GM21576 (cell line): ENCODE data around the gene SDHAF2.
"Not testable (repeated sequence)": the region's sequence is repeated elsewhere in the genome, so short reads cannot be mapped to it uniquely, and the experiment has no call there.

Experiments
- ATAC-seq: cut with Tn5 transposase; IDR thresholded peaks from one replicate; pipeline ENCODE4 v1.9.1; 2021; ENCODE audit warnings: mild to moderate bottlenecking, moderate library complexity; ENCODE audit not compliant: unreplicated experiment

The SDHAF2 gene

DNA sequence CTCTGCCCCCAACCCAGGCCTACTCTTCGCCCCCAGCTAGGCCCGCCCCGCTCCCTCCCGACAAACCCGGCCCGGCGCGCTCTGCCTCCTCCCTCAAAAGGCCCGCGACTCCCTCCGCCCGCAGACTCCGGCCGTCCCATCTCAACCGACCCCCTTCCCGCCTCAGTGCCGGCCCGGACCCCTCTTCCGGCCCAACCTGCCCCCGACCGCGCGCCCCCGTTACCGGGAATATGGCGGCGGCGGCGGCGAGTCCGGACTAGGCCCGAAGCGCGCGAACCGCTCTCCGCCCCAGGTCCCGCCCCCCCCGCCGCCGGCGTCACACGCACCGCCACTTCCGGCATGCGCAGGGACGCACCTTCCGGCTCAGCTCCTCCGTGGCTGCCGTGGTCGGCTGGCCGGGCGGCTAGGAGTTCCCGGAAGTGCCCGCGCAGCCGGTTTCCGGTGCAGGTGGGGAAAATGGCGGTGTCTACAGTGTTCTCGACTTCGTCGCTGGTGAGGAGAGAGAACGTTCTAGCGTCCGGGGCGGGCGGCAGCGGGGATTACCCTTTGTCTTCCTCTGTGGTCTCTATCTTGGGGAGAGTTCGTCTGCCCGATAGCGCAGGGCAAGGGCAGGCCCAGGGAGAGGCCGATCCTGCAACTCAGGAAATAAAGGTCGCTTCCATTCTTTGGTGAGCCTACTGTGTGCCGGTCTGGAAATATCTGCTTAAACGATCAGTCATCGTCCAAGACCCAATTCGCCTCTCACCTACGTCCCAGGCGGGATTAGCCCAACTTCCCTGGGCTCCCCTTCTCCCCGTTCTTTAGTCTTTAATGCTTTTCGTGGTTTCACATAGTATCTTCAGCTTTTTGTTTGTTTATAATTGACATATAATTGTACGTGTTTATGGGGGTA is at the start of gene SDHAF2, which contains the start of gene CPSF7:
Gene SDHAF2, plus strand, starts transcription at position 434 of the 892 bp plus-strand sequence. Its CDS starts 23 bp downstream, at position 457.
Gene CPSF7, minus strand, starts transcription at position 285 of the 892 bp plus-strand sequence. CDS start 740 bp downstream, outside the sequence.
- ATAC-seq, result peak; percentile 77

GRCh38 chr11:61380884-61381283 is 49.0 kb upstream of the SDHAF2 start:
- ATAC-seq, result no peak

DNA sequence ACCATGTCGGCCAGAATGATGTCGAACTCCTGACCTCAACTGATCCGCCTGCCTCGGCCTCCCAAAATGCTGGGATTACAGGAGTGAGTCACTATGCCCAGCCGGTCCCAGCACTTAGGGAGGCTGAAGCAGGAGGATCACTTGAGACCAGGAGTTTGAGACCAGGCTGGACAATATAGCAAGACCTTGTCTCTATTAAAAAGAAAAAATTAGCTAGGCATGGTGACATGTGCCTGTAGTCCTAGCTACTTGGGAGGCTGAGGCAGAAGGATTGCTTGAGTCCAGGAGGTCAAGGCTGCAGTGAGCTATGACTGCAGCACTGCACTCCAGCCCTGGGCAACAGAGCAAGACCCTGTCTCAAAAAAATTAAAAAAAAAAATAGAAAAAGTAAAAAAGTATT is 46.1 kb upstream of the SDHAF2 start:
- ATAC-seq, result not testable (repeated sequence)

DNA sequence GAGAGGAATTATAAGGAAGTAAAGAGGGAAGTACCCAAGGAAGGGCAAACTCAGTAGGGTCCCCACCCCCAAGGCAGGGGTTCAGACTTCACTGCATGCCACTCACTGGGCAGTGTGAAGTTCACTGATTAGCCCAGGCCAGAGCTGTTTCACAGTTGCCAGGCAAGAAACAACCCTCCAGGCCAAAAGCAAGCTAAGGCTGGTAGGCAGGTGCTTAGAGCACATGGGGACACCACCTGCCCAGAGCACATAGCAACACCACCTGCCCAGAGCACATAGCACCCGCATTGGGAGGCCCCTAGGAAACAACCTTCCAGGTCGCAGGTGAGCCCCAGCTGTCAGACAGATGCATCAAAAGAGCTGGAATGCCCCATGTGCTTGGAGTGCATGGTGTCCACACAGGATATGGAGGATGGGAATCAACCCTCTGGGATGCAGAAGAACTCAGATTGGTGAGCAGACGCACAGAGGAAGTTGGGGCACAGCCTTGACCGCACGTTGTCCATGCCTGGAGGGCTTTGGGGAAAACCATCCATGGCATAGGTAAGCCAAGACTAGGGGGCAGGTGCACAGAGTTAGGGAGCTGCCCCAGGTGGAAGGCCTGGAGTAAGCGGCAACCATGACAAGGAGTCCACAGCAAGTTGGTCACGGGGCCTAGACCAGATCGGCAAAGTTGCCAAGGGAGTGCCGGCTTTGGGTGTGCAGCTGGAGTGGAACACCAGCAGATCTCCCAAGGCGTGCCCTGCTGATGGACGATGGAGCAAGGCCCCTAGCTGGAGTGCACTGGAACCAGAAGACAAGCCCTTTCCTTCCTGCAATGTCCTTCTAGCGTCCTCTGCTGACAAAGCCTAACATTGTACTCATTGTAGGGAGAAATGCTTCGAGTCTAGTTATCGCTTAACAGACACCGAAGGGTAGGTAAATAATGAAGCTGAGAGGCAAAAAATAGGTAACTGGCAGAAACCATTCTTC is 45.4 kb upstream of the SDHAF2 start:
- no peak for ATAC-seq

GRCh38 chr11:61390161-61390560 is 39.8 kb upstream of the SDHAF2 start:
- ATAC-seq, result no peak

DNA sequence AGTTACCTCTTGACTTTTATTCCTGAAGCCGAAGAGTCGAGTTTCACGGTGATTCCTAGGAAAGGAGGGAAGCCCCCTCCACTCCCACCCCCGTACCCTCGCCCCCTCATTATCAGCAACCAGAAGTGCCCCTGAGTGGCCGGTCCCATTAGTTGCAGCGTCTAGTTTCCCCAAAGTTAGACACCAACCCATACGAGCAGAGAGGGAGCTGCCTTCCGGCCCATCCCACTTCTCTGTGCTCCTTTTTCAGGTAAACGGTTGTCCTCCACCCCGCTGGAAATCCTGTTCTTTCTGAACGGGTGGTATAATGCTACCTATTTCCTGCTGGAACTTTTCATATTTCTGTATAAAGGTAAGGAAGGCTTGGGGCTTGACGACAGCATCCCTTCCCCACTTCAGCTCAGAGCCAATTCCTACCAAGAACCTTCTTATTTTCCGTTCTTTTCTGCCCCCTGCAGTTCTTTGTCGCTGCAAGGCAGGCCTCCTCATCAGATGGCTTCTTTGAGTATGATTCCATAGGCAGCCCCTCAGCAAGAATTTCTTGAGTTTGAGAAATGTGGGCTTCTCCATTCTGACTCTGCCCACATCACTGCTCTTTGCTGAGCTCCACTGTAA is 36.8 kb upstream of the SDHAF2 start:
- no peak for ATAC-seq

GRCh38 chr11:61401173-61401572 is 28.8 kb upstream of the SDHAF2 start:
- ATAC-seq, result no peak

DNA sequence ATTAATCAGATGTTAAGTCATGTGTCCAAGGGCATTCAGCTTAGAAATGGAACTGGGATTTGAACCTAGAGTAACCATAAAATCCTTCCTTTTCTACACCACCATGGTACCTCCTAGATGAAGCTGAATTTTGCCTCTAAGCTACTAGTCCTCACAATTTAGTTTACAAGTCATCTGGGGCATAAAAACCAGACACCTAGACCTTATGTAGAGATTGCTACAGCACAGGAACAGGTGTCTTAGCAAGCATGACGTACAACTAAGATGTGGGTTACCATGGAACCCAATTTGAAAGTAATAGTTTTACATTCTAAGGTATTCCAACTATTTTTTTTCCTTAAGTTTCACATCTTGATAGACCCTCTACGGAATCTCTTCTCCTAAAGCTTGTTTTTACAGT is 28.4 kb upstream of the SDHAF2 start:
- no peak for ATAC-seq

- ATAC-seq, result no peak
Observed at GRCh38 chr11:61403658-61404057, 26.3 kb upstream of the SDHAF2 start.

DNA sequence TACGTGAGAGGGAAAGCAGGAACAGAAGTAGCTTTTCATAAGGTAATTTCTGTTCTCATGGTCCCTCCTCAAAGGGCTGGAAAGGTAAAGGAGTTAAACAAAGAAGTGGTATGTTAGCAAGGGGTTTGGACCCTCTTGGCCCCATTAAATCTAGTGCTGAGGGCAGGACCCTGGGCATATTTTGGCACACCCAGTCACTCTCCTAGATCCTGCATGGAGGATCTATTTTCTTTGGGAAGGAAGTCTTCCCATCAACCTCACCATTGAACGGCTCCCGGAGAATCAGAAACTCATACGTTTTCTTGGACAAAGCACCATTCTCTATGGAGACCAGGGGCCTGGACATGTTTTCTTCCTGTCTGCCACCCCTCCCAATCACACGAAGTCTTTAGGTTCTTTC is 25.8 kb upstream of the SDHAF2 start:
- no peak for ATAC-seq

- ATAC-seq, result no peak
Observed at GRCh38 chr11:61404641-61405040, 25.3 kb upstream of the SDHAF2 start.

- no peak for ATAC-seq
Observed at GRCh38 chr11:61406067-61406466, 23.9 kb upstream of the SDHAF2 start.

- no peak for ATAC-seq
Observed at GRCh38 chr11:61406991-61407728, 22.8 kb upstream of the SDHAF2 start.

GRCh38 chr11:61411589-61411988 is 18.3 kb upstream of the SDHAF2 start:
- ATAC-seq, result no peak

GRCh38 chr11:61413496-61413895 is 16.4 kb upstream of the SDHAF2 start:
- no peak for ATAC-seq

- ATAC-seq, result no peak
Observed at GRCh38 chr11:61414547-61414946, 15.4 kb upstream of the SDHAF2 start.

DNA sequence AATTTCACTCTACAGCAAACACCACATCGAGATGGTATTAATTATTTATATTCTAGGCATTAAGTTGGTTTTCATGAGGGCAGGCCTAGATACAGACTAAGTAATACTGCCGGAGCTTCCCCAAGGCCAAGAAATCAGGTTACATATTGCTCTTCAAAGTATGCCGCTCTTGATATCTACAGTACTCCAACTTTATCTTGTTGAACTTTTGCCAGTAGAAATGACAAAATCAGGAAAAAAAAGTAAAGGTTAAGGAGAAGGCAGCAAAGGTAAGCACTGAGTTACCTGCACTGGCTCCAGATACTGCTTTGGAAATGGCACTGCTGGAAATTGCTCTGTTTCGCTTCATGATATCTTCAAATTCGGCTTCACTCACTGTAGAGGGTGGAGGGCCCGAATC is 14.5 kb upstream of the SDHAF2 start:
- no peak for ATAC-seq

DNA sequence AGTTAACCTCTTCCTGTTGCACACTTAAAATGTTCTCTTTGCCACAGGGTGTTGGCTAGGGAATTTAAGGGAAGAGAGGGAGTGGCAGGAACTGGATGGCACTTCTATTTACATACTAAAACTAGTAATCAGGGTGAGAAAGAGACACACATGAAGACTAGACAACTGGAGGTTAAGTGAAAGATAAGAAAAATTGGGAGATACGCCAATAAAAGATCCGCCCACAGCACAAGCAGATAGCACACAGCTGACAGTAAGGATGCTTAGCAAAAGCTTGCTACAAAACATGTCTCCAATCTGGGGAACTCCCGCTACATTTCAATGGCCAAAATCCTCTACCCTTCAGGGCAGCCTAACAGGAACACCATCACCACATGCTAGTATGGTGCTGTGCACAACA is 13.0 kb upstream of the SDHAF2 start:
- no peak for ATAC-seq

DNA sequence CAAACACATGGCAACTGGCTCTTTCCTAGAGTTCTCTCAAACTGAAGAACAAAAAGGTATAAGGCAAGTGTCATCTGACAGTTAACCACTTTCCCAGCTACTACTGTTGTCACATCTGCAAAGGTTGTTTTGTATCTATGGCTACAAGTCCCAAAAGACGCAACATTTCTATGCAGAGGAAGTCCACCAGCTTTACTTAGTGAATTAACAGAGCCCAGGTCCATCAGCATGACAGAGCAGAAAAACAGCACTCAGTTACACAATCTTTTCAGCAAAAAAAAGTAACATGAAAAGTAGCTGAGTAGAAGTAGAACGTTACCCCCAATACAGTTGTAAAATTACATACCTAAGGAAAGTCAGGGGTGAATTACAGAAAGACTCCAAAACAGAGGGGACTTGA is 12.3 kb upstream of the SDHAF2 start:
- ATAC-seq, result no peak

DNA sequence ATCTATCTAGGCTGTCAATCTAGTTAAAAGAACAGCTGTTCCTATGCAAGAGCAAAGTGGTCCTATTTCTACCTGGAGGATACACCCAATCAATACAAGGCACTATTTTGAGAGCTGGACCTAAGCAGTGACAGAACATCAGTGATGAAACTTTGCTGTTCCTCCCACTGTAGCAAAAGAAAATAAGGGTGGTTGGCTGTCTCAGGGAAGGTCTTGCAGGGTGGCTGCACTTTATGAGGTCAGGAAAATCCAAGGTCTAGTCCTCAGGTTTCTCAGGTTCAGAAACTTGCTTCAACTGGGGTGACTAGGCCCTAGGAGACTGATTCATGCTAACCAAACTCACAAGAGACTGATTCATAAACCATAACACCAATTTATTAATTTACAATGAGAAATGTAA is 11.8 kb upstream of the SDHAF2 start:
- ATAC-seq, result no peak
